OCI-LY7 (cell line): ENCODE results near the gene IL1RN. TPM values are rescaled to one million over a fixed set of nuclear protein-coding genes. Genes with fewer than 3 reads are reported as not detected.

Experiments
- BruUV-seq: library from RNA; stranded (reverse); fragments of 400-500 nt; replicated peaks from 2 replicates; lab custom pipeline; 2021; lab: Mats Ljungman, UMichigan
- CTCF ChIA-PET: fragments of 300-600 bp; sonication (Branson Sonifier 250); formaldehyde crosslinking; loops from one replicate; lab custom pipeline; 2022; ENCODE audit warnings: antibody characterized with exemption; ENCODE audit not compliant: unreplicated experiment; lab: Charles Lee
- POLR2A ChIA-PET: fragments of 300-600 bp; sonication (Branson Sonifier 250); formaldehyde crosslinking; loops from one replicate; lab custom pipeline; 2022; ENCODE audit warnings: antibody characterized with exemption; lab: Charles Lee
- DNase-seq: peaks from one replicate; pipeline ENCODE4 v3.0.0-alpha.2; 2015; ENCODE audit warnings: low spot score
- H2AFZ ChIP-seq: fragments of 200-600 bp; sonication (generic), shearing (Covaris generic); 2 replicates; pipeline ENCODE4 v1.6.1; 2014; ENCODE audit warnings: mild to moderate bottlenecking, antibody characterized with exemption, low read length, moderate library complexity
- H3K27ac ChIP-seq: fragments of 200-600 bp; sonication (generic); 2 replicates; pipeline ENCODE4 v1.5.1; 2014; ENCODE audit warnings: mixed run types, low read depth, mild to moderate bottlenecking, moderate library complexity, low read length, inconsistent platforms; ENCODE audit not compliant: poor library complexity, severe bottlenecking
- H3K36me3 ChIP-seq: fragments of 200-600 bp; sonication (generic); 2 replicates; pipeline ENCODE4 v1.6.1; 2014; ENCODE audit warnings: mild to moderate bottlenecking, antibody characterized with exemption, low read length, moderate library complexity, mixed read lengths; ENCODE audit not compliant: insufficient read depth
- H3K4me1 ChIP-seq: fragments of 200-600 bp; sonication (generic); 2 replicates; pipeline ENCODE4 v1.5.1; 2014; ENCODE audit warnings: mild to moderate bottlenecking, low read length; ENCODE audit not compliant: insufficient read depth, poor library complexity, severe bottlenecking
- H3K4me2 ChIP-seq: fragments of 200-600 bp; sonication (generic); 2 replicates; pipeline ENCODE4 v1.6.1; 2014; ENCODE audit warnings: mild to moderate bottlenecking, low read length
- H3K4me3 ChIP-seq: fragments of 200-600 bp; sonication (generic); 2 replicates; pipeline ENCODE4 v1.5.1; 2014; ENCODE audit warnings: mild to moderate bottlenecking, low read depth, low read length; ENCODE audit not compliant: poor library complexity, severe bottlenecking
- H3K79me2 ChIP-seq: fragments of 200-600 bp; sonication (generic); 2 replicates; pipeline ENCODE4 v1.6.1; 2016; ENCODE audit warnings: low read depth, mild to moderate bottlenecking, low read length, moderate library complexity, mixed read lengths; ENCODE audit not compliant: insufficient read depth
- H3K9me2 ChIP-seq: fragments of 200-600 bp; sonication (generic); 2 replicates; pipeline ENCODE4 v1.6.1; 2016; ENCODE audit warnings: mild to moderate bottlenecking, low read length, mixed read lengths; ENCODE audit not compliant: insufficient read depth
- H3K9me3 ChIP-seq: fragments of 200-600 bp; sonication (generic); 2 replicates; pipeline ENCODE4 v1.6.1; 2014; ENCODE audit warnings: mild to moderate bottlenecking, mixed run types, low read length, mixed read lengths
- H4K20me1 ChIP-seq: fragments of 200-600 bp; sonication (generic); 2 replicates; pipeline ENCODE4 v1.6.1; 2014; ENCODE audit warnings: mild to moderate bottlenecking, antibody characterized with exemption, low read length, moderate library complexity, mixed read lengths; ENCODE audit not compliant: insufficient read depth
- EZH2phosphoT487 ChIP-seq: fragments of 200-600 bp; sonication (generic); IDR thresholded peaks from 2 replicates; pipeline ENCODE4 v1.6.1; 2018; ENCODE audit warnings: low read depth, borderline replicate concordance, mild to moderate bottlenecking, mixed run types, antibody characterized with exemption, low read length, moderate library complexity, mixed read lengths
- intact Hi-C: fragments of 100-400 bp; cut with micrococcal nuclease; formaldehyde crosslinking; loops from one replicate; pipeline ENCODE4 v1.10.0; 2022; ENCODE audit not compliant: unreplicated experiment
- total RNA-seq, 2 experiments: library from RNA; depleted of rRNA in 1 of 2; stranded (reverse); fragments of >200 nt in 1 of 2; shearing (Covaris generic) in 1 of 2; gene quantifications; 2 replicates each; pipeline ENCODE4 v1.2.3, GENCODE V29; 2014 to 2022
- TF ChIP-seq, protein P1 (sequence below): fragments of 200-600 bp; sonication (generic); conservative IDR thresholded peaks from 2 replicates; pipeline ENCODE4 v1.5.1; 2014; ENCODE audit warnings: mild to moderate bottlenecking, antibody characterized with exemption, low read length, moderate library complexity, mixed read lengths

The IL1RN gene
- total RNA-seq, 2 experiments from 2014 or later, result not detected

DNA sequence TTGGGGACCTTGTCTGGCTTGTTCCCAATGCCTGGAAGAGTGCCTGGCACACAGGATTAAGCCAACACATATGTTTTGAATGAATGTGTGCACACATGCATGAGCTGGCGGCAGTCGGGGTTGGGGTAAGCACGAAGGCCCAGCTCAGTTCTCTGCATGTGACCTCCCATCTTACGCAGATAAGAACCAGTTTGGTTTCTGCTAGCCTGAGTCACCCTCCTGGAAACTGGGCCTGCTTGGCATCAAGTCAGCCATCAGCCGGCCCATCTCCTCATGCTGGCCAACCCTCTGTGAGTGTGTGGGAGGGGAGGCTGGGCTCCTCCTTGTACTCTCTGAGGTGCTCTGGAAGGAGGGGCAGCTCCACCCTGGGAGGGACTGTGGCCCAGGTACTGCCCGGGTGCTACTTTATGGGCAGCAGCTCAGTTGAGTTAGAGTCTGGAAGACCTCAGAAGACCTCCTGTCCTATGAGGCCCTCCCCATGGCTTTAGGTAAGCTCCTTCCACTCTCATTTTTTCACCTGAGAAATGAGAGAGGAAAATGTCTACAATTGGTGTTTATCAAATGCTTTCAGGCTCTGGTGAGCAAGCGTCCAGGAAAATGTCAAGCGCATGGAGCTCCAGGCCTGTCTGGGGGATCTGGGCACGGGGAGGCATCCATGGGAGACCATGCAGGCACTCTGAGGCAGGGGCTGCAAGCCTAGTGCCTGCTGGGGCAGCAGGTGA lies 9.7 kb upstream of the IL1RN start:
- BruUV-seq, result no TSS peak
- Histone ChIP-seq H3K27ac (no peak overlapping the region), H4K20me1 (no peaks in the 10 kb centered on the region), H3K36me3 (no peaks in the 10 kb centered on the region), H3K4me1 (peaks cover 5% of the 10 kb centered on the region), H3K79me2 (no peaks in the 10 kb centered on the region), H3K4me2 (no peak overlapping the region), H3K9me2 (no peaks in the 10 kb centered on the region), H3K9me3 (no peaks in the 10 kb centered on the region), H3K4me3 (no peak overlapping the region), H2AFZ (no peak overlapping the region)
- intact Hi-C loops, result no loop called here
- TF ChIP-seq EZH2phosphoT487, result no peak
- TF ChIP-seq, protein P1, sequence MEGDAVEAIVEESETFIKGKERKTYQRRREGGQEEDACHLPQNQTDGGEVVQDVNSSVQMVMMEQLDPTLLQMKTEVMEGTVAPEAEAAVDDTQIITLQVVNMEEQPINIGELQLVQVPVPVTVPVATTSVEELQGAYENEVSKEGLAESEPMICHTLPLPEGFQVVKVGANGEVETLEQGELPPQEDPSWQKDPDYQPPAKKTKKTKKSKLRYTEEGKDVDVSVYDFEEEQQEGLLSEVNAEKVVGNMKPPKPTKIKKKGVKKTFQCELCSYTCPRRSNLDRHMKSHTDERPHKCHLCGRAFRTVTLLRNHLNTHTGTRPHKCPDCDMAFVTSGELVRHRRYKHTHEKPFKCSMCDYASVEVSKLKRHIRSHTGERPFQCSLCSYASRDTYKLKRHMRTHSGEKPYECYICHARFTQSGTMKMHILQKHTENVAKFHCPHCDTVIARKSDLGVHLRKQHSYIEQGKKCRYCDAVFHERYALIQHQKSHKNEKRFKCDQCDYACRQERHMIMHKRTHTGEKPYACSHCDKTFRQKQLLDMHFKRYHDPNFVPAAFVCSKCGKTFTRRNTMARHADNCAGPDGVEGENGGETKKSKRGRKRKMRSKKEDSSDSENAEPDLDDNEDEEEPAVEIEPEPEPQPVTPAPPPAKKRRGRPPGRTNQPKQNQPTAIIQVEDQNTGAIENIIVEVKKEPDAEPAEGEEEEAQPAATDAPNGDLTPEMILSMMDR, result no peak
- DNase-seq, result no peak
- CTCF ChIA-PET, result no interaction called here
- POLR2A ChIA-PET, result interaction anchor here (0.6 kb wide), 1 partner anchor 8 kb away, joined by 4 read pairs; no protein-coding TSS in a partner anchor

DNA sequence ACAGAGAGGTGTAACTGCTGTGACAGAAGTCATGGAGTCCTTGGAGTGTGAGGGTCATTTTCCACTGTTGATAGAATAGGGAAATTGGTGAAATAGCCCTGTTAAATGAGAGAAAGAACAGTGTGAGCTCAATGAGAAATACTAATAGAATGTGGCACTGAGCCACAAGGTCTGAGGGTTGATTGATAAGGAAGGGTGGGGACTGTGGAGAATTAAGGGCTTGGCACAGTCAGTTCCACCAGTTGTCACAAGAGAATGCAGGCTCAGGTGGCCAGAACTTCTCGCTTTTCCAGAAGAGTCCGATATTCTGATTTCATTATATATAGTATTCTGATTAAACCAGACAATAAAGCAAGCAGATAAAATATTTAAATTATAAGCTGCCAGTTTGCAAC lies 9.1 kb upstream of the IL1RN start:
- TF ChIP-seq, protein P1, result no peak
- TF ChIP-seq EZH2phosphoT487, result no peak
- Histone ChIP-seq H3K79me2 (no peaks in the 10 kb centered on the region), H3K9me3 (no peaks in the 10 kb centered on the region), H4K20me1 (no peaks in the 10 kb centered on the region), H3K9me2 (no peaks in the 10 kb centered on the region), H3K4me1 (peaks cover 5% of the 10 kb centered on the region), H3K36me3 (no peaks in the 10 kb centered on the region), H3K4me2 (no peak overlapping the region), H3K4me3 (no peak overlapping the region), H2AFZ (no peak overlapping the region), H3K27ac (no peak overlapping the region)
- ChIA-PET CTCF (no interaction called here), POLR2A (interaction anchor here (0.6 to 0.9 kb wide), 3 partner anchors 9 to 303 kb away, joined by 3 to 4 read pairs (median 4); no protein-coding TSS in a partner anchor)
- DNase-seq, result no peak
- no TSS peak for BruUV-seq
- intact Hi-C loops, result no loop called here

DNA sequence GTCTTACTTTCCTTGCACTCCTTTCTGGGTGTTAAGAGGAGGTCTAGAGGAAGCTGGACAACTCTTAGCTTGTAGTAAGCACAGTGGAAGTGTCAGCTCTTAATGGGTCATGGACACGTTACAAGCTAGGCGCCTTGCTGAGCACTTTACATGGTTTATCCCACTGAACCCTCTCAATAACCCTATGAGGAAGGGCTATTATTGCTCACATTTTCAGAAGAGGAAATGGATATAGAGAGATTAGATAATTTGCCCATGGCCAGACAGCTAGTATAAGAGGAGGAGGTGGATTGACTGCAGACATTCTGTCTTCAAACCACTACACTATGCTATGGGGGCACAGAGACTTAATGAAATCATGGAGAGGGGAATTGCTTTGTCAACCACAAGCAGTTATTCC lies 8.3 kb upstream of the IL1RN start:
- H3K79me2 ChIP-seq, result no peaks in the 10 kb centered on the region
- no peak overlapping the region for H3K27ac ChIP-seq
- H3K36me3 ChIP-seq, result no peaks in the 10 kb centered on the region
- POLR2A ChIA-PET, result interaction anchor here (0.9 kb wide), 1 partner anchor 74 kb away, joined by 4 read pairs; no protein-coding TSS in a partner anchor
- H2AFZ ChIP-seq, result no peak overlapping the region
- no peak overlapping the region for H3K4me2 ChIP-seq
- no peaks in the 10 kb centered on the region for H3K9me2 ChIP-seq
- H3K9me3 ChIP-seq, result no peaks in the 10 kb centered on the region
- H3K4me3 ChIP-seq, result no peak overlapping the region
- BruUV-seq, result no TSS peak
- no peak for DNase-seq
- CTCF ChIA-PET, result no interaction called here
- intact Hi-C loops, result no loop called here
- no peaks in the 10 kb centered on the region for H4K20me1 ChIP-seq
- peaks cover 5% of the 10 kb centered on the region for H3K4me1 ChIP-seq
- TF ChIP-seq, protein P1, result no peak
- TF ChIP-seq EZH2phosphoT487, result no peak
